Measurements from ENCODE around the gene UNC13A. TPM values are rescaled to one million over a fixed set of nuclear protein-coding genes. Genes with fewer than 3 reads are reported as not detected.
A peak's percentile ranks its signal among the peaks of the same experiment; 100 is the strongest.

The UNC13A gene
- total and polyA plus RNA-seq, 2 of the 13 experiments (the other 11 are each of a cell fraction or from before 2014, with no cell fraction given) = 0.11 to 0.45 TPM

- TF ChIP-seq, protein P1, sequence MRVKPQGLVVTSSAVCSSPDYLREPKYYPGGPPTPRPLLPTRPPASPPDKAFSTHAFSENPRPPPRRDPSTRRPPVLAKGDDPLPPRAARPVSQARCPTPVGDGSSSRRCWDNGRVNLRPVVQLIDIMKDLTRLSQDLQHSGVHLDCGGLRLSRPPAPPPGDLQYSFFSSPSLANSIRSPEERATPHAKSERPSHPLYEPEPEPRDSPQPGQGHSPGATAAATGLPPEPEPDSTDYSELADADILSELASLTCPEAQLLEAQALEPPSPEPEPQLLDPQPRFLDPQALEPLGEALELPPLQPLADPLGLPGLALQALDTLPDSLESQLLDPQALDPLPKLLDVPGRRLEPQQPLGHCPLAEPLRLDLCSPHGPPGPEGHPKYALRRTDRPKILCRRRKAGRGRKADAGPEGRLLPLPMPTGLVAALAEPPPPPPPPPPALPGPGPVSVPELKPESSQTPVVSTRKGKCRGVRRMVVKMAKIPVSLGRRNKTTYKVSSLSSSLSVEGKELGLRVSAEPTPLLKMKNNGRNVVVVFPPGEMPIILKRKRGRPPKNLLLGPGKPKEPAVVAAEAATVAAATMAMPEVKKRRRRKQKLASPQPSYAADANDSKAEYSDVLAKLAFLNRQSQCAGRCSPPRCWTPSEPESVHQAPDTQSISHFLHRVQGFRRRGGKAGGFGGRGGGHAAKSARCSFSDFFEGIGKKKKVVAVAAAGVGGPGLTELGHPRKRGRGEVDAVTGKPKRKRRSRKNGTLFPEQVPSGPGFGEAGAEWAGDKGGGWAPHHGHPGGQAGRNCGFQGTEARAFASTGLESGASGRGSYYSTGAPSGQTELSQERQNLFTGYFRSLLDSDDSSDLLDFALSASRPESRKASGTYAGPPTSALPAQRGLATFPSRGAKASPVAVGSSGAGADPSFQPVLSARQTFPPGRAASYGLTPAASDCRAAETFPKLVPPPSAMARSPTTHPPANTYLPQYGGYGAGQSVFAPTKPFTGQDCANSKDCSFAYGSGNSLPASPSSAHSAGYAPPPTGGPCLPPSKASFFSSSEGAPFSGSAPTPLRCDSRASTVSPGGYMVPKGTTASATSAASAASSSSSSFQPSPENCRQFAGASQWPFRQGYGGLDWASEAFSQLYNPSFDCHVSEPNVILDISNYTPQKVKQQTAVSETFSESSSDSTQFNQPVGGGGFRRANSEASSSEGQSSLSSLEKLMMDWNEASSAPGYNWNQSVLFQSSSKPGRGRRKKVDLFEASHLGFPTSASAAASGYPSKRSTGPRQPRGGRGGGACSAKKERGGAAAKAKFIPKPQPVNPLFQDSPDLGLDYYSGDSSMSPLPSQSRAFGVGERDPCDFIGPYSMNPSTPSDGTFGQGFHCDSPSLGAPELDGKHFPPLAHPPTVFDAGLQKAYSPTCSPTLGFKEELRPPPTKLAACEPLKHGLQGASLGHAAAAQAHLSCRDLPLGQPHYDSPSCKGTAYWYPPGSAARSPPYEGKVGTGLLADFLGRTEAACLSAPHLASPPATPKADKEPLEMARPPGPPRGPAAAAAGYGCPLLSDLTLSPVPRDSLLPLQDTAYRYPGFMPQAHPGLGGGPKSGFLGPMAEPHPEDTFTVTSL (CRISPR knock-in tag; IDR thresholded peaks at IDR 0.05; ENCODE audit: borderline replicate concordance) = no peak
- TF ChIP-seq ZNF260 (CRISPR knock-in tag; IDR thresholded peaks at IDR 0.05; ENCODE audit: borderline replicate concordance, low read depth) = no peak
- TF ChIP-seq GABPA (IDR thresholded peaks at IDR 0.05; ENCODE audit: low read depth, low read length) = no peak
- TF ChIP-seq GABPA (CRISPR knock-in tag; IDR thresholded peaks at IDR 0.05; ENCODE audit: low read depth) = no peak
- TF ChIP-seq YEATS2 (CRISPR knock-in tag; IDR thresholded peaks at IDR 0.05; ENCODE audit: borderline replicate concordance) = no peak
- TF ChIP-seq, protein P2, sequence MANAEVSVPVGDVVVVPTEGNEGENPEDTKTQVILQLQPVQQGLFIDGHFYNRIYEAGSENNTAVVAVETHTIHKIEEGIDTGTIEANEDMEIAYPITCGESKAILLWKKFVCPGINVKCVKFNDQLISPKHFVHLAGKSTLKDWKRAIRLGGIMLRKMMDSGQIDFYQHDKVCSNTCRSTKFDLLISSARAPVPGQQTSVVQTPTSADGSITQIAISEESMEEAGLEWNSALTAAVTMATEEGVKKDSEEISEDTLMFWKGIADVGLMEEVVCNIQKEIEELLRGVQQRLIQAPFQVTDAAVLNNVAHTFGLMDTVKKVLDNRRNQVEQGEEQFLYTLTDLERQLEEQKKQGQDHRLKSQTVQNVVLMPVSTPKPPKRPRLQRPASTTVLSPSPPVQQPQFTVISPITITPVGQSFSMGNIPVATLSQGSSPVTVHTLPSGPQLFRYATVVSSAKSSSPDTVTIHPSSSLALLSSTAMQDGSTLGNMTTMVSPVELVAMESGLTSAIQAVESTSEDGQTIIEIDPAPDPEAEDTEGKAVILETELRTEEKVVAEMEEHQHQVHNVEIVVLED (CRISPR knock-in tag; IDR thresholded peaks at IDR 0.05; ENCODE audit: borderline replicate concordance) = no peak
- no peak for TF ChIP-seq REL (CRISPR knock-in tag; conservative IDR thresholded peaks at IDR 0.05)
- no peak for TF ChIP-seq CHD2 (IDR thresholded peaks at IDR 0.05; ENCODE audit: low read depth, low read length)
- TF ChIP-seq GZF1 (CRISPR knock-in tag; IDR thresholded peaks at IDR 0.05) = 0 out of 2 replicates have a peak, but pooled peaks have one; percentile 45
- TF ChIP-seq, protein P3, sequence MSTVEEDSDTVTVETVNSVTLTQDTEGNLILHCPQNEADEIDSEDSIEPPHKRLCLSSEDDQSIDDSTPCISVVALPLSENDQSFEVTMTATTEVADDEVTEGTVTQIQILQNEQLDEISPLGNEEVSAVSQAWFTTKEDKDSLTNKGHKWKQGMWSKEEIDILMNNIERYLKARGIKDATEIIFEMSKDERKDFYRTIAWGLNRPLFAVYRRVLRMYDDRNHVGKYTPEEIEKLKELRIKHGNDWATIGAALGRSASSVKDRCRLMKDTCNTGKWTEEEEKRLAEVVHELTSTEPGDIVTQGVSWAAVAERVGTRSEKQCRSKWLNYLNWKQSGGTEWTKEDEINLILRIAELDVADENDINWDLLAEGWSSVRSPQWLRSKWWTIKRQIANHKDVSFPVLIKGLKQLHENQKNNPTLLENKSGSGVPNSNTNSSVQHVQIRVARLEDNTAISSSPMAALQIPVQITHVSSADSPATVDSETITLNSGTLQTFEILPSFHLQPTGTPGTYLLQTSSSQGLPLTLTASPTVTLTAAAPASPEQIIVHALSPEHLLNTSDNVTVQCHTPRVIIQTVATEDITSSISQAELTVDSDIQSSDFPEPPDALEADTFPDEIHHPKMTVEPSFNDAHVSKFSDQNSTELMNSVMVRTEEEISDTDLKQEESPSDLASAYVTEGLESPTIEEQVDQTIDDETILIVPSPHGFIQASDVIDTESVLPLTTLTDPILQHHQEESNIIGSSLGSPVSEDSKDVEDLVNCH (CRISPR knock-in tag; IDR thresholded peaks at IDR 0.05) = no peak
- no peak for TF ChIP-seq ATF4 (CRISPR knock-in tag; IDR thresholded peaks at IDR 0.05)
- TF ChIP-seq ZSCAN12 (CRISPR knock-in tag; IDR thresholded peaks at IDR 0.05) = no peak
- no peak for TF ChIP-seq ZNF577 (CRISPR knock-in tag; IDR thresholded peaks at IDR 0.05; ENCODE audit: borderline replicate concordance, low read depth)
- no peak for TF ChIP-seq ARID2 (CRISPR knock-in tag; IDR thresholded peaks at IDR 0.05; ENCODE audit: borderline replicate concordance)
- TF ChIP-seq ONECUT2 (CRISPR knock-in tag; IDR thresholded peaks at IDR 0.05) = no peak
Observed at GRCh38 chr19:17555929-17556813, 132.0 kb downstream of the UNC13A start (continued).

All from HepG2 (cell line).